IPS-15b (cell line): Measurements from ENCODE around the gene RPS6KA3.
"Not testable (repeated sequence)": the region's sequence is repeated elsewhere in the genome, so short reads cannot be mapped to it uniquely, and the experiment has no call there.

Source experiments
- H3K27me3 ChIP-seq: one replicate; pipeline ENCODE4 v1.6.1; 2013; ENCODE audit warnings: low read length; ENCODE audit not compliant: control insufficient read depth, insufficient read depth
- H3K36me3 ChIP-seq: one replicate; pipeline ENCODE4 v1.6.1; 2013; ENCODE audit warnings: low read length; ENCODE audit not compliant: control insufficient read depth, insufficient read depth
- H3K4me1 ChIP-seq: one replicate; pipeline ENCODE4 v1.6.1; 2013; ENCODE audit warnings: mild to moderate bottlenecking, low read length; ENCODE audit not compliant: control insufficient read depth, insufficient read depth
- H3K4me3 ChIP-seq: one replicate; pipeline ENCODE4 v1.5.1; 2013; ENCODE audit warnings: low read depth, low read length
- H3K9ac ChIP-seq: one replicate; pipeline ENCODE4 v1.6.1; 2013; ENCODE audit warnings: low read depth, mild to moderate bottlenecking, low read length
- H3K9me3 ChIP-seq: one replicate; pipeline ENCODE4 v1.6.1; 2013; ENCODE audit warnings: mild to moderate bottlenecking, low read length; ENCODE audit not compliant: control insufficient read depth, insufficient read depth

The RPS6KA3 gene

GRCh38 chrX:20171887-20172286 lies 94.8 kb downstream of the RPS6KA3 start:
- no peaks in the 10 kb centered on the region for H3K27me3 ChIP-seq
- H3K9ac ChIP-seq: no peak overlapping the region
- peaks cover 2% of the 10 kb centered on the region for H3K36me3 ChIP-seq
- H3K4me1 ChIP-seq: no peaks in the 10 kb centered on the region
- H3K4me3 ChIP-seq: no peak overlapping the region
- no peaks in the 10 kb centered on the region for H3K9me3 ChIP-seq

GRCh38 chrX:20162516-20162915 lies 104.2 kb downstream of the RPS6KA3 start:
- not testable (repeated sequence) for H3K9me3 ChIP-seq, H3K36me3 ChIP-seq, H3K9ac ChIP-seq, H3K27me3 ChIP-seq, H3K4me3 ChIP-seq, H3K4me1 ChIP-seq

GRCh38 chrX:20159797-20160385 lies 106.8 kb downstream of the RPS6KA3 start:
- H3K27me3 ChIP-seq: no peaks in the 10 kb centered on the region
- H3K4me3 ChIP-seq: no peak overlapping the region
- no peaks in the 10 kb centered on the region for H3K9me3 ChIP-seq
- peaks cover 5% of the 10 kb centered on the region for H3K36me3 ChIP-seq
- no peaks in the 10 kb centered on the region for H3K4me1 ChIP-seq
- H3K9ac ChIP-seq: no peak overlapping the region

GRCh38 chrX:20151689-20152088 lies 115.0 kb downstream of the RPS6KA3 start:
- Histone ChIP-seq H3K4me3 (no peak overlapping the region), H3K4me1 (no peaks in the 10 kb centered on the region), H3K9ac (no peak overlapping the region), H3K36me3 (no peaks in the 10 kb centered on the region), H3K27me3 (no peaks in the 10 kb centered on the region), H3K9me3 (peaks cover 5% of the 10 kb centered on the region)

GRCh38 chrX:20149326-20149725 lies 117.4 kb downstream of the RPS6KA3 start:
- H3K9ac ChIP-seq: no peak overlapping the region
- no peaks in the 10 kb centered on the region for H3K4me1 ChIP-seq
- no peaks in the 10 kb centered on the region for H3K27me3 ChIP-seq

GRCh38 chrX:20147561-20147960 lies 119.1 kb downstream of the RPS6KA3 start:
- Histone ChIP-seq H3K9me3 (peaks cover 5% of the 10 kb centered on the region), H3K4me1 (no peaks in the 10 kb centered on the region), H3K9ac (no peak overlapping the region), H3K36me3 (no peaks in the 10 kb centered on the region), H3K4me3 (no peak overlapping the region), H3K27me3 (no peaks in the 10 kb centered on the region)

More at GRCh38 chrX:20149326-20149725, 117.4 kb downstream of the RPS6KA3 start:
- Histone ChIP-seq H3K9me3 (peaks cover 5% of the 10 kb centered on the region), H3K4me3 (no peak overlapping the region), H3K36me3 (no peaks in the 10 kb centered on the region)

- H3K36me3 ChIP-seq: peaks cover 4% of the 10 kb centered on the region
Measured at GRCh38 chrX:20144491-20144890, 122.2 kb downstream of the RPS6KA3 start.

GRCh38 chrX:20143561-20143960 lies 123.1 kb downstream of the RPS6KA3 start:
- Histone ChIP-seq H3K9me3 (peaks cover 4% of the 10 kb centered on the region), H3K9ac (no peak overlapping the region), H3K27me3 (no peaks in the 10 kb centered on the region), H3K4me1 (no peaks in the 10 kb centered on the region), H3K4me3 (no peak overlapping the region), H3K36me3 (peaks cover 4% of the 10 kb centered on the region)

More at GRCh38 chrX:20144491-20144890, 122.2 kb downstream of the RPS6KA3 start:
- no peak overlapping the region for H3K4me3 ChIP-seq
- H3K27me3 ChIP-seq: no peaks in the 10 kb centered on the region
- no peaks in the 10 kb centered on the region for H3K4me1 ChIP-seq
- H3K9me3 ChIP-seq: peaks cover 5% of the 10 kb centered on the region
- H3K9ac ChIP-seq: no peak overlapping the region

- H3K36me3 ChIP-seq: peaks cover 5% of the 10 kb centered on the region
- H3K9ac ChIP-seq: no peak overlapping the region
- H3K4me1 ChIP-seq: no peaks in the 10 kb centered on the region
- H3K9me3 ChIP-seq: no peaks in the 10 kb centered on the region
- no peaks in the 10 kb centered on the region for H3K27me3 ChIP-seq
- no peak overlapping the region for H3K4me3 ChIP-seq
Measured at GRCh38 chrX:20143111-20143510, 123.6 kb downstream of the RPS6KA3 start.

- Histone ChIP-seq H3K27me3 (no peaks in the 10 kb centered on the region), H3K36me3 (peaks cover 10% of the 10 kb centered on the region), H3K9ac (peak within 1 kb of the TSS; percentile 88), H3K9me3 (no peaks in the 10 kb centered on the region), H3K4me3 (peak within 1 kb of the TSS; percentile 74), H3K4me1 (no peaks in the 10 kb centered on the region)
Measured at GRCh38 chrX:20141281-20142220, 125.2 kb downstream of the RPS6KA3 start, which contains the start of gene EIF1AX. Gene EIF1AX, minus strand, starts transcription at chrX:20141838. Its CDS starts 198 bp downstream, at chrX:20141640.

GRCh38 chrX:20140420-20140819 lies 126.3 kb downstream of the RPS6KA3 start:
- Histone ChIP-seq H3K4me3 (peak overlapping the region; percentile 74), H3K9ac (peak overlapping the region; percentile 88), H3K9me3 (no peaks in the 10 kb centered on the region), H3K36me3 (peaks cover 17% of the 10 kb centered on the region), H3K27me3 (no peaks in the 10 kb centered on the region), H3K4me1 (no peaks in the 10 kb centered on the region)

- no peaks in the 10 kb centered on the region for H3K27me3 ChIP-seq
- H3K36me3 ChIP-seq: peaks cover 17% of the 10 kb centered on the region
- no peaks in the 10 kb centered on the region for H3K9me3 ChIP-seq
- peak overlapping the region; percentile 74 for H3K4me3 ChIP-seq
- no peak overlapping the region for H3K9ac ChIP-seq
- no peaks in the 10 kb centered on the region for H3K4me1 ChIP-seq
Measured at GRCh38 chrX:20139966-20140365, 126.7 kb downstream of the RPS6KA3 start.
